Stimulated activated CD8-positive, alpha-beta memory T cell treated with anti-CD3 and anti-CD28 coated beads, Interleukin-7, amount 100 ng/mL, for 48 hours (primary cell): ENCODE results near the gene CYP4A11.
"Not testable (repeated sequence)": the region's sequence is repeated elsewhere in the genome, so short reads cannot be mapped to it uniquely, and the experiment has no call there.

ENCODE experiments used
- DNase-seq, 2 donors: peaks; one replicate each; pipeline ENCODE4 v3.0.0-alpha.2; 2020; ENCODE audit warnings: low read depth in 1 of 2; ENCODE audit errors: extremely low read depth in 1 of 2

CYP4A11 gene

GRCh38 chr1:46927249-46927835 is 13.9 kb downstream of the CYP4A11 start:
- DNase-seq, result no peak

- DNase-seq, result no peak
Measured at GRCh38 chr1:46910790-46911189, 30.5 kb downstream of the CYP4A11 start.

DNA sequence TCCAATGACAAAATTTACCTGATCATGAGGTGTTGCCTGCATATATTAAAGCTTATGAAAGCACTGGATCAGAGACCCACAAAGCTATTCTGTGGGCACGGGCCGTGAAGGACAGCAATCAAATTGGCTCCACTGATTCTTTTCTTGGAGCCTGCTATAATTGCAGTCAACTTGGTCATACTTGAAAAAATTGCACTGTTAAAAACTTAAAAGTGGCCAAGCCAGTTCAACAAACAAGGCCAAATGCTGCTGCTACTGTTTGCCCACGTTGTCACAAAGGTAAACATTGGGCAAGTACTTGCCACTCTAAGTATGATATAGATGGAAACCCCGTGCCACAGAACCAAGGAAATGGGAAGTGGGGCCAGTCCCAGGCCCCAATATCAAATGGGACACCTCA is 37.8 kb downstream of the CYP4A11 start:
- DNase-seq, result no peak

GRCh38 chr1:46900401-46900800 is 40.9 kb downstream of the CYP4A11 start:
- DNase-seq, result no peak

- not testable (repeated sequence) for DNase-seq
Measured at GRCh38 chr1:46881656-46882055, 59.6 kb downstream of the CYP4A11 start.
